Stomach (tissue), 9 donors: Measurements from ENCODE around the gene PCP2. TPM values are rescaled to one million over a fixed set of nuclear protein-coding genes. Genes with fewer than 3 reads are reported as not detected.

Source experiments
- DNase-seq, 2 donors: peaks; one replicate each; pipeline versions ENCODE4 v3.0.0 to v3.0.0-alpha.2; 2013 to 2019
- H3K27ac ChIP-seq, 5 donors: fragments of 200-600 bp in 4 of 5; sonication (generic) in 4 of 5; one replicate each; pipeline ENCODE4 v1.5.1; 2013 to 2019; ENCODE audit warnings: mild to moderate bottlenecking in 1 of 5, moderate library complexity in 1 of 5
- H3K27me3 ChIP-seq, 3 donors: fragments of 200-600 bp; sonication (generic); one replicate each; pipeline ENCODE4 v1.5.1; 2017 to 2019; ENCODE audit warnings: mixed run types in 1 of 3
- H3K36me3 ChIP-seq, 4 donors: fragments of 200-600 bp; sonication (generic); 1 replicate in 3 of 4; 2 replicates in 1 of 4; pipeline ENCODE4 v1.5.1; 2016 to 2019
- H3K4me1 ChIP-seq, 4 donors: fragments of 200-600 bp; sonication (generic); one replicate each; pipeline ENCODE4 v1.5.1; 2016 to 2019
- H3K4me3 ChIP-seq, 4 donors: fragments of 200-600 bp; sonication (generic) in 3 of 4; one replicate each; pipeline ENCODE4 v1.5.1; 2016 to 2019; ENCODE audit warnings: mild to moderate bottlenecking in 1 of 4
- H3K9me3 ChIP-seq, 4 donors: fragments of 200-600 bp; sonication (generic); one replicate each; pipeline ENCODE4 v1.5.1; 2016 to 2019
- EP300 ChIP-seq: sonication (generic); formaldehyde crosslinking; IDR thresholded peaks from one replicate; pipeline ENCODE4 v1.6.1; 2017; ENCODE audit warnings: antibody characterized with exemption
- POLR2A ChIP-seq, 4 donors: fragments of 450-650 bp; IDR thresholded peaks; one replicate each; pipeline ENCODE4 v1.6.1; 2016; ENCODE audit warnings: antibody characterized with exemption in 4 of 4, control low read depth in 2 of 4, mild to moderate bottlenecking in 1 of 4, moderate library complexity in 1 of 4
- POLR2AphosphoS5 ChIP-seq, 3 donors: sonication (generic); formaldehyde crosslinking; IDR thresholded peaks; one replicate each; pipeline ENCODE4 v1.6.1; 2016; ENCODE audit warnings: antibody characterized with exemption in 3 of 3
- WGBS, 5 donors: extraction: QIAGEN DNeasy Blood & Tissue Kit in 3 of 5; methylation state at CpG; one replicate each; pipeline versions ENCODE4 v1.1.5 to v1.1.7; 2013 to 2018; 5-methylcytosine and 5-hydroxymethylcytosine counted together
- intact Hi-C: fragments of 100-400 bp; cut with DNase I; formaldehyde crosslinking; loops from one replicate; pipeline ENCODE4 v1.15.1; 2023; ENCODE audit warnings: low total_unique reads
- polyA plus RNA-seq, 3 donors: library from polyadenylated mRNA; stranded (reverse); fragments of 200-250 nt; gene quantifications; one replicate each; pipeline ENCODE4 v1.2.3, GENCODE V29; 2013
- total RNA-seq, 5 donors: library from RNA; depleted of rRNA; stranded (reverse); fragments of >200 nt; gene quantifications; one replicate each; pipeline versions ENCODE4 v1.1.0 to v1.2.3, GENCODE V29; 2014 to 2016
- TF ChIP-seq, protein P1 (sequence below), 7 experiments: fragments of 450-650 bp in 4 of 7; fragments of 200-600 bp in 3 of 7; sonication (generic) in 3 of 7; IDR thresholded peaks; one replicate each; pipeline ENCODE4 v1.5.1; 2016 to 2019; ENCODE audit warnings: antibody characterized with exemption in 7 of 7, control low read depth in 2 of 7, mild to moderate bottlenecking in 1 of 7
- donor health status: healthy with polysubstance abuse.
- donor health status: Bipolar disorder and iron deficiency.
- donor health status: healthy.

PCP2 gene
- total and polyA plus RNA-seq, 8 donors = 2.7 to 9.3 (median 4.0) TPM; not detected in 4

DNA sequence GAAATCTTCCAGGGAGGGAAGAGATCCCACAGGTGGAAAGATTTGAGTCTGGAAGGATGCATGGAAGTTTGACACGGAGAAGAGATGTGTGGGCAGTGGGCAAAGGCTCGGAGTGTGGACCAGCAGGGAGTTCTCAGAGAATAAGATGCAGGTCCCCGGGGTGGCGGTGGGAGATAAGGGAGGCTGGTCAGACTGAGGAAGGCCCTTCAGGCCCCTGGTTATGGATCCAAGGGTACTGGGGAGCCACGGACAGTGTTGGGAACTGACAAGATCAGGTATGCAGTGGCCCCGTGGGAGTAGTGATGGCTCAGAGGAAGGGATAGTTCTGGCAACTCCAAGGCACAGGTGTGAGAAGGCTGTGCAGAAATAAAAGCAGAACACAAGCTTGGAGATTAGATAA, 35.3 kb downstream of the PCP2 start:
- Histone ChIP-seq H3K4me3 (no peak overlapping the region), H3K36me3 (no peaks in the 10 kb centered on the region), H3K27ac (peak overlapping the region in 1 of 5 donors; percentile 89), H3K9me3 (no peaks in the 10 kb centered on the region), H3K27me3 (peaks cover 3 to 77% (median 13%) of the 10 kb centered on the region in 3 donors), H3K4me1 (peaks cover 0 to 42% (median 39%) of the 10 kb centered on the region in 4 donors)
- WGBS, 5 donors = 52 to 69% (median 58%) methylated on average over 6 of the region's 6 CpGs
- intact Hi-C loops = no loop called here
- no peak for TF ChIP-seq EP300
- TF ChIP-seq POLR2A (IDR thresholded peaks at IDR 0.05) = no peak
- no peak for TF ChIP-seq POLR2AphosphoS5 (IDR thresholded peaks at IDR 0.05)
- TF ChIP-seq, protein P1, sequence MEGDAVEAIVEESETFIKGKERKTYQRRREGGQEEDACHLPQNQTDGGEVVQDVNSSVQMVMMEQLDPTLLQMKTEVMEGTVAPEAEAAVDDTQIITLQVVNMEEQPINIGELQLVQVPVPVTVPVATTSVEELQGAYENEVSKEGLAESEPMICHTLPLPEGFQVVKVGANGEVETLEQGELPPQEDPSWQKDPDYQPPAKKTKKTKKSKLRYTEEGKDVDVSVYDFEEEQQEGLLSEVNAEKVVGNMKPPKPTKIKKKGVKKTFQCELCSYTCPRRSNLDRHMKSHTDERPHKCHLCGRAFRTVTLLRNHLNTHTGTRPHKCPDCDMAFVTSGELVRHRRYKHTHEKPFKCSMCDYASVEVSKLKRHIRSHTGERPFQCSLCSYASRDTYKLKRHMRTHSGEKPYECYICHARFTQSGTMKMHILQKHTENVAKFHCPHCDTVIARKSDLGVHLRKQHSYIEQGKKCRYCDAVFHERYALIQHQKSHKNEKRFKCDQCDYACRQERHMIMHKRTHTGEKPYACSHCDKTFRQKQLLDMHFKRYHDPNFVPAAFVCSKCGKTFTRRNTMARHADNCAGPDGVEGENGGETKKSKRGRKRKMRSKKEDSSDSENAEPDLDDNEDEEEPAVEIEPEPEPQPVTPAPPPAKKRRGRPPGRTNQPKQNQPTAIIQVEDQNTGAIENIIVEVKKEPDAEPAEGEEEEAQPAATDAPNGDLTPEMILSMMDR (IDR thresholded peaks at IDR 0.05) = no peak
- DNase-seq = no peak

DNA sequence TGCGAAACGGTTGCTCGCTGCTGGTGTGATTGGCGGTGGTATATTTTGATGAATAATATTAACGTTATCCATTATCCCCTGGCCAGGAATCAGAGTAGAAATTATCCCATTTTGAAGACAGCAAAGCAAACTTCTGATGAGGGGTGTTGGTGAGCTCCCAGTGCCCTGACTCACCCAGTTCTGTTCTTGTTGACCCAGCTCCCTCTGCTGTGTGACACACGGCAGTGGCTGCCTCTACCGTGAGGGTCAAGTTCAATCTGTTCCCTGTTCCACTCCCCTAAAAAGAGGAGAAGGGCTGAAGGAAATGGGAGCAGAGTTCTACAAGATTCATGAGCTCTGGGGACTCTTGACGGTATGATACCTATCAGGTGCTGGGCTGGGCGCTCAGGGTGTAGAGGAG, 35.8 kb downstream of the PCP2 start:
- intact Hi-C loops = no loop called here
- no peak for TF ChIP-seq POLR2A (IDR thresholded peaks at IDR 0.05)
- TF ChIP-seq POLR2AphosphoS5 (IDR thresholded peaks at IDR 0.05) = no peak
- TF ChIP-seq, protein P1 (IDR thresholded peaks at IDR 0.05) = no peak
- no peak for TF ChIP-seq EP300
- peak overlapping the region in 2 of 5 donors; percentile 73 to 89 for H3K27ac ChIP-seq
- 40 to 59% (median 56%) methylated on average over 9 of the region's 9 CpGs for WGBS, 5 donors
- H3K4me3 ChIP-seq = peak overlapping the region in 2 of 4 donors; percentile 47 to 66
- peaks cover 0 to 39% (median 34%) of the 10 kb centered on the region in 4 donors for H3K4me1 ChIP-seq
- H3K9me3 ChIP-seq = no peaks in the 10 kb centered on the region
- no peaks in the 10 kb centered on the region for H3K36me3 ChIP-seq
- H3K27me3 ChIP-seq = peaks cover 3 to 79% (median 13%) of the 10 kb centered on the region in 3 donors
- peak; percentile 40 to 46 for DNase-seq

DNA sequence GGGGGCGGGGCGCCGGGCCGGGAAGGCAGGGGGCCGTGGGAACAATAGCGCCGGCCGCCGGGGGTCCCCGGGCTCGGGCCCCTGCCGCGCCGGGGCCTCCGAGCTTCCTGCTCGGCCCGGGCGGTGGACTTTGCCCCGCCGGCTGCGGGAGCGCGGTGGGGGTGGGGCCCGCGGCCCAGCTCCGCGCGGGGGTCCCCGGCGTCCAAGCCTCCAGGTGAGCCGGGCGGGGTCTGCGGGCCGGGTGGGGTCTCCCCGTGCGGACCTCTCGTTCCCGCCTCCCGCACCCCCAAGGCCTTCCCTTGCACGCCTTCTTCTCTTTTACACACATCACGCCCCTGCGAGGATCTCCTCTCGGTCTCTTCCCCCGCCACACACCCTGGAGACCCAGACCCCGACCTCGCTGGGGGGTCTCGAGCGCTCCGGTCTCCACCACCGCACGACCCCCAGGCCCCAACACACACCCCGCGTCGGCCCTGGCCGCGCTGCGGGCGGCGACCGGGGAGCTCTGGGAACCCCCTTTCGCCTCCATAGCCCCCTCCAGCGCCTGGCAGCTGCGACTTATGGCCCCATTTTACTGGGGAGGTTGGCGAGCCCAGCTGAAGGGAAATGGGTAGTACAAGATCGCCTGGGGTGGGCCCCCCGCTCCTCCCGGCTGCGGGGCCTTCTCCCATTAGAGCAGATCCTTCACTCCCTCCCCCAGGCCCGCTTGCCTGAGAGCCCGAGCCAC, 37.1 kb downstream of the PCP2 start:
- Histone ChIP-seq H3K27ac (peak overlapping the region; percentile 71 to 89 (median 76)), H3K9me3 (no peaks in the 10 kb centered on the region), H3K36me3 (no peaks in the 10 kb centered on the region), H3K4me3 (peak overlapping the region; percentile 44 to 66 (median 50)), H3K4me1 (peaks cover 0 to 30% (median 25%) of the 10 kb centered on the region in 4 donors), H3K27me3 (peaks cover 3 to 77% (median 13%) of the 10 kb centered on the region in 3 donors)
- TF ChIP-seq POLR2AphosphoS5 (IDR thresholded peaks at IDR 0.05) (no peak), EP300 (no peak), POLR2A (IDR thresholded peaks at IDR 0.05) (no peak)
- TF ChIP-seq, protein P1 (IDR thresholded peaks at IDR 0.05) = no peak
- peak in 1 of 2 donors; percentile 61 for DNase-seq
- 1 to 4% (median 2%) methylated on average over 19 to 70 of the region's 70 CpGs for WGBS, 5 donors
- intact Hi-C loops = no loop called here

DNA sequence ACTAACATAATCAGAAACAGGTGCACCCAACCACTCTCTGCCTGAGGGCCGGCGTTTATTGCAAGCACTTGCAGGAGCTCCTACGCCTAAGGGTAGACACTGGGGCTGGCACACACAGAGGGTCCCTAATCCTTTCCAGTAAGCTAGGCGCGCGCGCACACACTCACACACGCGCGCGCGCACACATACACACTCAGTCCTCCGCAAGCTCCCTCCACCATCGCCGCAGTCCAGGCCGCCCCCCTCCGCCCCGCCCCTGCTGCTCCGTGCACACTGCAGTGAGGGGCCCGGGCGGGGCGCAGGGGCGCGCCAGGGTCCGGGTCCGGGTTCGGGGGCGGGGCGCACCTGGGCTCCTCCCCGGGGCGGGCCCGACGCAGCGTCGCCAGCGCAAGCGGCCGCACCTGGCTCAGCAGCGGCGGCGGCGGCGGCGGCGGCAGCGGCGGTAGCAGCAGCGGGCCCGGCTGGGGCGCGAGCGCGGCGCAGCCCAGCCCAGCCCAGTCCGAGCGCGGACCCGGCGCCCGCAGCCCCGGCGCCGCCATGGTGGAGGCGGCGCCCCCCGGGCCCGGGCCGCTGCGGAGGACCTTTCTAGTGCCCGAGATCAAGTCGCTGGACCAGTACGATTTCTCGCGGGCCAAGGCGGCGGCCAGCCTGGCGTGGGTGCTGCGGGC, 37.9 kb downstream of the PCP2 start, which contains the start of gene CAMSAP3:
Gene CAMSAP3, plus strand, starts transcription at position 398 of the 668 bp plus-strand sequence. Its CDS starts 140 bp downstream, at position 538.
- H3K4me3 ChIP-seq = peak within 1 kb of the TSS; percentile 44 to 66 (median 50)
- TF ChIP-seq EP300 = no peak
- no peak for TF ChIP-seq POLR2A (IDR thresholded peaks at IDR 0.05)
- TF ChIP-seq, protein P1 (IDR thresholded peaks at IDR 0.05) = no peak
- peak in 1 of 3 donors; percentile 29 for TF ChIP-seq POLR2AphosphoS5 (IDR thresholded peaks at IDR 0.05)
- H3K36me3 ChIP-seq = no peaks in the 10 kb centered on the region
- peak; percentile 66 to 91 for DNase-seq
- peak within 1 kb of the TSS; percentile 71 to 91 (median 77) for H3K27ac ChIP-seq
- intact Hi-C loops = no loop called here
- peaks cover 3 to 81% (median 13%) of the 10 kb centered on the region in 3 donors for H3K27me3 ChIP-seq
- WGBS, 5 donors = 0 to 1% (median 1%) methylated on average over 19 to 78 of the region's 78 CpGs
- H3K9me3 ChIP-seq = no peaks in the 10 kb centered on the region
- H3K4me1 ChIP-seq = peaks cover 0 to 31% (median 26%) of the 10 kb centered on the region in 4 donors
